GM21737 (cell line): Measurements from ENCODE around the gene GNB1L.

Source experiments
- ATAC-seq: cut with Tn5 transposase; IDR thresholded peaks from one replicate; pipeline ENCODE4 v1.9.1; 2021; ENCODE audit warnings: mild to moderate bottlenecking, moderate library complexity; ENCODE audit not compliant: unreplicated experiment

Gene GNB1L

DNA sequence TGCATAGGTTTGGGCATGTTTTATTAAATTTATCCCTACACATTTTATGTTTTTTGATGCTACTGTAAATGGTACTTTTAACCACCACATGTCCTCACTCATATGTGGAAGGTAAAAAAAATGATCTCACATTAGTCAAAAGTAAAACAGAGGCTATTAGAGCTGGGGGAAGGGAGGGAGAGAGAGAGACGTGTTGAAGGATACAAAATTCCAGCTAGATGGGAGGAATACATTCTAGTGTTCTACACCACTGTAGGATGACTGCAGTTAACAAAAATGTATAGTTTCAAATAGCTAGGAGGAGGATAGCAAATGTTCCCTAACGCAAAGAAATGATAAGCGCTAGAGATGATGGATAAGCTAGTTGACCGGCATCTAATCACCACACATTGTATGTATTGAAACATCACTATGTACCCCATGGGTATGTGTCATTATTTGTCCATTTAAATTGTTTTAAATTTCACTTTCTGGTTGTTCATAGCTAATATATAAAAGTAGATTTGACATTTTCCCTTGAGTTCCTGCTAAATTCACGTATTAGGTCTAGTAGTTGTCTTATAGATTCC, 9.9 kb upstream of the GNB1L start:
- no peak for ATAC-seq

DNA sequence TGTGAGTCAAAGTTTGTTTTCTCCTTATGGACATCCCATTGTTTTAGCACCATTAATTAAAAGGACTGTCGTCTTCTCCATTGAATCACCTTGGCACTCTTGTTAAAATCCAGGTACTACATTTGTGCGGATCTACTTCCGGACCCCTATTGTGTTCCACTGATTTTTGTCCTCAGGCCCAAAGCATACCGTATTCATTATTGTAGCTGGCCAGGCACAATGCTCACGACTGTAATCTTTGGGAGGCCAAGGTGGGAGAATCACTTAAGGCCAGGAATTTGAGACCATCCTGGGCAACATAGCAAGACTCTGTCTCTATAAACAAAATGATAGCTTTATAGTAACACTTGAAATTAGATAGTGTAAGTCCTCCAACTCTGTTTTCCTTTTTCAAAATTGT, 8.9 kb upstream of the GNB1L start:
- ATAC-seq: no peak

DNA sequence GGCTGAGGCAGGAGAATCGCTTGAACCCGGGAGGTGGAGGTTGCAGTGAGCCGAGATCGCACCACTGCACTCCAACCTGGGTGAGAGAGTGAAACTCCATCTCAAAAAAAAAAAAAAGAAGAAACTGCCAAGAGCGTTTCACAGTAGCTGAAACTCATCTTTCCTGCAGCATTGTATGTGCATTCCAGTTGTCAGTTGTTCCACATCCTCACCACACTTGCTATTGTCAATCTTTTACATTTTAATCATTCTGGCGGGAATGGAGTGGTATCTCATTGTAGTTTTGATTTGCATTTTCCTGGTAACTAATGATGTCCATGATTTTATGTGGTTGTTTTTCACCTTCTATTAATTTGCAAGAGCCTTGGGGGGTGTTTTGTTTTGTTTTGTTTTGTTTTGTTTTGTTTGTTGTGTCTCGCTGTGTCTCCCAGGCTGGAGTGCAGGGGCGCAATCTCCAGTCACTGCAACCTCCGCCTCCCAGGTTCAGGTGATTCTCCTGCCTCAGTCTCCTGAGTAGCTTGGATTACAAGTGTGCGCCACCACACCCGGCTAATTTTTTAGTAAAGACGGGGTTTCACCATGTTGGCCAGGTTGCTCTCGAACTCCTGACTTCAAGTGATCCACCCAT, 8.1 kb upstream of the GNB1L start:
- no peak for ATAC-seq

- ATAC-seq: no peak
Observed at GRCh38 chr22:19859861-19860510, 5.3 kb upstream of the GNB1L start.

GRCh38 chr22:19857382-19857781, 2.7 kb upstream of the GNB1L start:
- ATAC-seq: no peak

DNA sequence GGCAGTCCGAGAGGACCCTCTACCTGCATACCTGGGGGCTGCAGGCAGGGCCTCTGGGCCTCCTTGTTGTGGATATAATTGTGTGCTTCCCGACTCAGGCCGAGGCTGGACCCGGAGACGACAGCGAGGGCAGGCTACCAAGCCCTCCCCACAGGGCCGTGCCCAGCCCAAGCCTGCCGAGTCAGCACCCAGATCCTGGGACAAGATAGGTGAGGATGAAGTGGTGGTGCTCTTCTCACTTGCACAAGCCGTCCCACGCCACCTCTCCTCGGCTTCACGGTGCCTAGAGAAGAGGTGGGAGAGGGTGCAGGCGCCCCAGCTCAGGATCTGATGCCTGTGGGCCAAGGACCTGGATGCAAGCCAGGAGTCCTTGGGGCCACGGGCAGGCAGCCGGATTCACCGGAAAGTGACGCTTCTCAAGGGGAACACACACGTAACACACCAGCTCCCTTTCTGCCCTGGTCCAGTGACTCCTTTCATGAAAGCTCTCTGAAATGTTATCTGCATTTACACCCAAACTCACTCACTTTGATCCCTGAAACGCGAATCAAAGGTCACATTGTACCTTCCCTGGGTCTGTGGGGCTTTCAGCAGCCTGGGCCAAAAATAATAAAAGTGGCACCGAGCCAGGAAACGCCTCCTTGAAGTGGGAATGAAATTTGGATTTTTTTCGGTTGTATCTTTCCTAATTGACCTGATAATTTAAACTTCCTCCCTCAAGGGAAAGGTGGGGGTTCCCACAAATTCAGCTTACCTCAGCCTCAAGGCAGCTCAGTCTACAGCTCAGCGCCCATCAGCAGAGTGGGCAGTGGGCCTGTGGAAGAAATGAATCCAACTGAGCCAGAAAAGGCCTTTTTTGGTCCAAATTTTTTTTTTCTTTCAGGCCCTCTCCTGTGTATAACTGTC, 1.1 kb upstream of the GNB1L start:
- peak; percentile 23 for ATAC-seq

DNA sequence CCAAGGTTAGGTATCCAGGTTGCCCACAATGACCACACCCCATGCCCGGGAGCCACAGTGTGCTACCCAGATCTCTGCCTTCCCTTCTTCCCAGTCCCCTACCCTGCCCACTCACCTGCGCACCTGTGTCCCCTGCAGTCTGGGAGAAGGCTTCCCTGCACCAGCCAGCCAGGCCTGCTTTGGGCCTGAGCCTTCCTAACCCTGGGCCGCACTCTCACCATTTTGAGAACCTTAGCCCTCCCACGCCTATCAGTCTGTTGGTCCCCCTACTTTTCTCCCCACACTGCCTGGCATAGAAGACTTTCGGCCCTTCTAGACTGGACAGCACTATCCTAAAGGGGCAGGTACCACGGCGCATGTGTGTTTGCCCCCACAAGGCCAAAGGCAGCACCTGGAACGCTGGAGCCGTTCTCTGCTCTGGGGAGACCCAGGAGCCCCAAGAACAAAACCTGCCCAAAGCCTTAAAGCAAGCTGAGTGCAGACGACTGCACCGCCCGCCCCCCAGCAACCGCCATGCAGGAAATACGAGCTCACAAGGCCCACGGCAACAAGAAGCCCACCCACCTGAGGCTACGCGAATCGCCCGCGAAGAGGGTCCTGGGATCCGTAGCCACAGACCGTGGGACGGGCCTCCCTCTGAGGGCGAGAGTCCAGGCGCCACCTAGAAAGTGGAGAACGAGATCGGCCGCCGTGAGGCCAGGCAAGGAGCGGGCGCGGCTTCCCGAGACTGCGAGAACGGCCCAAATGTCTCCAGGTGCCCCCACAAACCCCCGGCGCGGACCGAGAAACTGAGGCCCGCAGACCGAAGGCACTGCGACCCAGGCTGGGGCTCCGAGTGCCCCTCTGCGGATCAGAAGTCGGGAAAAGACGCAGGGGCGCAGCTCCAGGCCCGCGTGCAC, 546 bp downstream of the GNB1L start:
- no peak for ATAC-seq

DNA sequence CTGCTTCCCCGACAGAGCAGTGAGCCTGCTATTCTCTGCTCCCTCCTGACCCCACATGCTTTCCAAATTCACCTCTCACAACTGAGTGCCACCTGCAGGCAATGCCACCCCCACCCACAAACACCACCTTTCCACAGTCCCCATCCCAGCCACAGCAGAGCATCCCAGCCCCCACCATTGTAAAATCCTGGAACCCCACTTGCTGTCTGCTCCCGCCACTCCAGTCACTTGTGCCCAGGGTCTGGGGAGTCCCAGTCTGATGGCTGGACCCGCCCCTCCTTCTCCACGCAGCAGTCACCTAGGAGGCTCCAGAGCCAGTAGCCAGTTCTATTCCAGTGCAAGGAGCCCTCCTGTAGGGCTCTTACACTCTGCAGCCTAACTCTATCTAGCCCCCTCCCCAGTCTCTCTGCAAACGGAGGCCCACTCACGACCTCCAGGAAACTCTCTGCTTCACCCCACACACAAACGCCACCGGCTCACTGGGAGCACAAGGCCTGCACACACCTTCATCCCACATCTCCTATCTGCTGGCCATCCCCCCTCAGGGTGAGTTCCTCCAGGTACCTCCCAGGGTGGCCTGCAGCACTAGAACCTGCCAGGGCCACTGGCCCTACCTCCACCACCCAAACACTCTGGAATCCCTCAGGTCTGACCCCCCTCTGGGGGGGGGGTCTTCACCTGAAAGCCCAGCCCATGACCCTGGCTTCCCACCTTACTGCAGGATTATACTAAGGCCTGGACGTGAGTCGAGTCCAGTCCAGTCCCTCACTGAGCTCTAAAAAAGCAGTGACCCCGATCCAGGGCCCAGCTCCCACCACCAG, 1.4 kb downstream of the GNB1L start:
- no peak for ATAC-seq

- no peak for ATAC-seq
Observed at GRCh38 chr22:19852177-19852781, 2.4 kb downstream of the GNB1L start.

- no peak for ATAC-seq
Observed at GRCh38 chr22:19851291-19852176, 3.1 kb downstream of the GNB1L start.

- no peak for ATAC-seq
Observed at GRCh38 chr22:19850763-19851109, 3.9 kb downstream of the GNB1L start.

DNA sequence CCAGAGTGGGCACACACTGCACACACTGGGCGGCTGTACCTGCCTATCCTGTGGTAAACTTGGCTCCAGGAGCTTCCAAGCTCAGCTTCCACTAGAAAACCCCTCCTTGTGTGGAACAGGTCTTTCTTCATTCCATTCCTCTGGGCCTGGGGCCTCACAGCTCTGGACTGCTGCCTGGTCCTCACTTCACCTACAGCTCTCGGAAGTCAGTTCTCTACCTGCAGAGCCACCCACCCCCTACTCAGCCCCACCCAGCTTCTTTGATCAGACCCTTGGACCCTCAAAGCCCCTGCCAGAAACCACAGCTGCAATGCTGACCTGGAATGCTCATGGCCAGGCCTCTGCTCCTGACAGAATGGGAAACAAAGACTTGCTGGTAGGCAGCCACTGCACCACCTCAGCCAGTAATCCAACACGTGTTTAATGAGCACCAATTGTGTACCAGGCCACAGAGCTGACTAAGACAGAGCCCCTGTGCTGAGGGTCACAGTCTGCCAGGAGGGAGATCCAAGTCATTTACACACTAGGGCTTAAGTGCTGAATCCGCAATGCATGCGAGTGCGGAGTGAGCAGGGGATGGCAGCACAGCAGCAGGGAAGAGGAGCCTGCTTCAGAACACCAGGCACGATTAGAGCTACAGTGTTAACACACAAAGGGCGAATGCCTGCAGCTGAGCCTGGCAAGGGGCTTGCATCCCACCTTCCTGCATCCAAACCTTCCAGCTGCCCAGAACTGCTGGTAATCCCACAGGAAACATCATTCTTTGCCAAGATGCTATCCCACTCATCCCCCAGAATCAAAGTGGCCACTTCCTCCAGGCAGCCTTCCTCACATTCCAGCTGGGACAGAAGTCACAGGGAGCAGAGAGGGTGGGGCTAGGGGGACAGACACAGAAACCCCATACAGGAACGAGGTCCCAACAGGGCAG, 4.6 kb downstream of the GNB1L start:
- no peak for ATAC-seq

GRCh38 chr22:19848298-19849224, 6.1 kb downstream of the GNB1L start:
- no peak for ATAC-seq

- ATAC-seq: no peak
Observed at GRCh38 chr22:19847345-19847632, 7.4 kb downstream of the GNB1L start.

DNA sequence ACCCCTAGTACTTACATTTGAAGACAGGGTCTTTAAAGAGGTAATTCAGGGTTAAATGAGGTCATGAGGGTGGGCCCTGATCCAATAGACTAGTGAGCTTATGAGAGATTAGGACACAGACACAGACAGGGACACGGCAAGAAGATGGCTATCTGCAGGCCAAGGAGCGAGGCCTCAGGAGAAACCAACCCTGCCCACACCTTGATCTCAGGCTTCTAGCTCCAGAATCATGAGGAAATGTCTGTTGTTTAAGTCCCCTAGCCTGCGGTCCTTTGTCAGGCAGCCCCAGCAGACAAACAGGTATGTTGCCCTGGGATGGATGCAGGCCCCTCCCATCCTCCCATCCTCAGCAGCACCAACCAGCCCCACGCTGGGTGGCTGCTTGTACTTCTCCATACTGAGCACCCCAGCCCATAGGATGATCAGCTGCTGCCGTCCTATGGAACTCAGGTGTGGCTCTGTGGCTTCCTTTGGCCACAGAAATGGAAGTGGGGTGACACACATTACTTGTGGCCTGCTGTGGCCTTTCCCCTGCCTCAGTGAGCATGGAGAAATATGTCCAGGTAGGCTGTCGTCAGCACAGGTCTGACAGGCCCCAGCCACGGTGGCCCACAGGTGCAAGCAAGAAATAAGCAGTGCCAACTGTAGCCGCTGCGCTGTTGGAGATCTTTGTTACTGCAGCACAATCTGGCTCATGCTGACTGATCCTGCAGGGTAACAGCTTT, 7.9 kb downstream of the GNB1L start:
- ATAC-seq: no peak
